NT2/D1 (cell line): ENCODE measurements around the gene CDC25B.

Source experiments
- SUZ12 ChIP-seq: IDR thresholded peaks from 2 replicates; pipeline ENCODE4 v1.6.1; 2011; ENCODE audit not compliant: insufficient read length, insufficient read depth; ENCODE audit errors: extremely low read depth
- YY1 ChIP-seq: IDR thresholded peaks from 2 replicates; pipeline ENCODE4 v1.6.1; 2011; ENCODE audit not compliant: insufficient read length, insufficient read depth
- ZNF274 ChIP-seq: IDR thresholded peaks from 2 replicates; pipeline ENCODE4 v1.6.1; 2011; ENCODE audit warnings: mild to moderate bottlenecking, low read depth, low read length

GRCh38 chr20:3842348-3842930 is 46.3 kb downstream of the CDC25B start:
- TF ChIP-seq ZNF274 (no peak), YY1 (no peak), SUZ12 (no peak)
